ENCODE measurements around the gene PHYKPL. TPM values are rescaled to one million over a fixed set of nuclear protein-coding genes. Genes with fewer than 3 reads are reported as not detected.

The PHYKPL gene
- total RNA-seq, 2 experiments from 2014 or later: 60.4 to 62.1 TPM

- Mint-ChIP-seq H3K4me1 (ENCODE audit: low read depth) (no peaks in the 10 kb centered on the region), H3K9me3 (no peaks in the 10 kb centered on the region), H3K27ac (no peak overlapping the region), H3K27me3 (no peaks in the 10 kb centered on the region), H3K36me3 (ENCODE audit: low read depth) (no peaks in the 10 kb centered on the region), H3K4me3 (no peak overlapping the region)
- ChIA-PET POLR2A (no interaction called here), CTCF (interaction anchor here (6.3 kb wide), 1 partner anchor 9 kb away, joined by 35 read pairs; no protein-coding TSS in a partner anchor)
- intact Hi-C loops (cut with micrococcal nuclease): no loop called here
- TF ChIP-seq, protein P1, sequence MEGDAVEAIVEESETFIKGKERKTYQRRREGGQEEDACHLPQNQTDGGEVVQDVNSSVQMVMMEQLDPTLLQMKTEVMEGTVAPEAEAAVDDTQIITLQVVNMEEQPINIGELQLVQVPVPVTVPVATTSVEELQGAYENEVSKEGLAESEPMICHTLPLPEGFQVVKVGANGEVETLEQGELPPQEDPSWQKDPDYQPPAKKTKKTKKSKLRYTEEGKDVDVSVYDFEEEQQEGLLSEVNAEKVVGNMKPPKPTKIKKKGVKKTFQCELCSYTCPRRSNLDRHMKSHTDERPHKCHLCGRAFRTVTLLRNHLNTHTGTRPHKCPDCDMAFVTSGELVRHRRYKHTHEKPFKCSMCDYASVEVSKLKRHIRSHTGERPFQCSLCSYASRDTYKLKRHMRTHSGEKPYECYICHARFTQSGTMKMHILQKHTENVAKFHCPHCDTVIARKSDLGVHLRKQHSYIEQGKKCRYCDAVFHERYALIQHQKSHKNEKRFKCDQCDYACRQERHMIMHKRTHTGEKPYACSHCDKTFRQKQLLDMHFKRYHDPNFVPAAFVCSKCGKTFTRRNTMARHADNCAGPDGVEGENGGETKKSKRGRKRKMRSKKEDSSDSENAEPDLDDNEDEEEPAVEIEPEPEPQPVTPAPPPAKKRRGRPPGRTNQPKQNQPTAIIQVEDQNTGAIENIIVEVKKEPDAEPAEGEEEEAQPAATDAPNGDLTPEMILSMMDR (IDR thresholded peaks at IDR 0.05): no peak
- DNase-seq: no peak
- ATAC-seq: no peak
These were observed 40.0 kb upstream of the PHYKPL start for GRCh38 chr5:178272591-178272990.

- CTCF ChIA-PET: interaction anchor here (6.3 kb wide), 1 partner anchor 10 kb away, joined by 35 read pairs; no protein-coding TSS in a partner anchor
- H3K36me3 Mint-ChIP-seq (ENCODE audit: low read depth): no peaks in the 10 kb centered on the region
- H3K4me3 Mint-ChIP-seq: no peak overlapping the region
- H3K9me3 Mint-ChIP-seq: no peaks in the 10 kb centered on the region
- no peaks in the 10 kb centered on the region for H3K4me1 Mint-ChIP-seq (ENCODE audit: low read depth)
- no peaks in the 10 kb centered on the region for H3K27me3 Mint-ChIP-seq
- no peak overlapping the region for H3K27ac Mint-ChIP-seq
- TF ChIP-seq, protein P1 (IDR thresholded peaks at IDR 0.05): no peak
- DNase-seq (no peak), ATAC-seq (no peak)
- POLR2A ChIA-PET: interaction anchor here (0.6 kb wide), 2 partner anchors 67 to 320 kb away, joined by 3 read pairs; no protein-coding TSS in a partner anchor
- intact Hi-C loops (cut with micrococcal nuclease): no loop called here
These were observed 39.3 kb upstream of the PHYKPL start for GRCh38 chr5:178271726-178272479.

DNA sequence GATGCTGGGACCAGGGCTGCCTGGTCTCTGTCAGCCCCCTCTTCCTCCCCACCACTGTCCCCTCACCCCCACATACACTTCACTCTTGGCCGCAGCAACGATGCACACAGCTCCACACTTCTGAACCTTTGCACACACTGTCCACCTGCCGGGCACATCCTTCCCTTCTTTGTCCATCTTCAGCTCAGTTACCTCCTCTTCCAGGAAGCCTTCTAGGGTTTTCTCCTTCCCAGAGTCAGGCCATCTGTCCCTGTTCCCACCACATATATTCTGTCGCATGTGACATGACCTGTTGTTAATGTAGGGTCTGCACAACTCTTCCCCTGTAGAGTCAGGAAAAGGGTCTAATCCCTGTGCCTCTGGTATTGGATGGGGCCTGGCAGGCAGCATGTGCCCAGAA, 38.6 kb upstream of the PHYKPL start:
- no peak for DNase-seq
- intact Hi-C loops (cut with micrococcal nuclease): no loop called here
- POLR2A ChIA-PET: no interaction called here
- TF ChIP-seq, protein P1 (IDR thresholded peaks at IDR 0.05): no peak
- Mint-ChIP-seq H3K4me1 (ENCODE audit: low read depth) (no peaks in the 10 kb centered on the region), H3K9me3 (no peaks in the 10 kb centered on the region), H3K4me3 (no peak overlapping the region), H3K36me3 (ENCODE audit: low read depth) (no peaks in the 10 kb centered on the region), H3K27ac (no peak overlapping the region), H3K27me3 (no peaks in the 10 kb centered on the region)
- CTCF ChIA-PET: interaction anchor here (6.3 kb wide), 1 partner anchor 11 kb away, joined by 35 read pairs; no protein-coding TSS in a partner anchor
- ATAC-seq: no peak

DNA sequence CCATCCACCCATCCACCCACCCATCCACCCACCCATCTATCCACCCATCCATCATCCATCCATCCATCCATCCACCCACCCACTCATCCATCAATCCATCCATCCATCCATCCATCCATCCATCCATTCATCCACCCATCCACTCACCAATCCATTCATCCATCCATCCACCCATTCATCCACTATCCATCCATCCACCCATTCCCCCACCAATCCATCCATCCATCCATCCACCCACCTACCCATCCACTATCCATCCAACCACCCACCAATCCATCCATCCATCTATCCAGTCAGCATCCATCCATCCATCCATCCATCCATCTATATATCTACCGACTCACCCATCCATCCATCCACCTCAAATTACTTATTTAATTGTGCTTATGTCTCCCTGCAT, 36.9 kb upstream of the PHYKPL start:
- Mint-ChIP-seq H3K27ac (no peak overlapping the region), H3K36me3 (ENCODE audit: low read depth) (no peaks in the 10 kb centered on the region), H3K27me3 (no peaks in the 10 kb centered on the region), H3K9me3 (no peaks in the 10 kb centered on the region), H3K4me1 (ENCODE audit: low read depth) (no peaks in the 10 kb centered on the region), H3K4me3 (no peak overlapping the region)
- no peak for ATAC-seq
- TF ChIP-seq, protein P1 (IDR thresholded peaks at IDR 0.05): no peak
- POLR2A ChIA-PET: no interaction called here
- CTCF ChIA-PET: interaction anchor here (1.8 kb wide), 1 partner anchor 15 kb away, joined by 4 read pairs; no protein-coding TSS in a partner anchor
- intact Hi-C loops (cut with micrococcal nuclease): no loop called here
- DNase-seq: no peak

DNA sequence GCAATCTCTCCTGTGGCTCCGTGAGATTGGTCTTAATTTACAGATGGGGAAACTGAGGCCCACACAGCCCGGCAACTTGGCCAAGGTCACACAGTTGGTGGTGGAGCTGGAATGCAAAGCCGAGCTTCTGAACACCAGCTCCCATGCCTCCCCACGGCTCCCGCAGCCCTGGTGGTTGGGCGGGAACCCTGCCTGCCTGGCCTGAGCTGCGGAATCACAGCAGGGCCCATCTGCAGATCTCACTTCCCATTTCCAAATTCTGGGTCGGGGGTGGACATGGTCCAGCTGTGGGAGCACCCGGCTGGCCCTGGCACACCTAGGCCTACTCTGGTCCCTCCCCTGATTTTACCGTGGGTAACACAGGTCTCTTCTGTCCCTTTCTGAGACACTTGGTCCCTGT, 35.3 kb upstream of the PHYKPL start:
- intact Hi-C loops (cut with micrococcal nuclease): no loop called here
- no peak for DNase-seq

More for the DNA sequence above, 35.3 kb upstream of the PHYKPL start:
- TF ChIP-seq, protein P1 (IDR thresholded peaks at IDR 0.05): no peak
- no peak overlapping the region for H3K27ac Mint-ChIP-seq
- no peaks in the 10 kb centered on the region for H3K4me1 Mint-ChIP-seq (ENCODE audit: low read depth)
- ChIA-PET POLR2A (no interaction called here), CTCF (interaction anchor here (1.8 kb wide), 1 partner anchor 16 kb away, joined by 4 read pairs; no protein-coding TSS in a partner anchor)
- no peaks in the 10 kb centered on the region for H3K27me3 Mint-ChIP-seq
- ATAC-seq: no peak
- H3K9me3 Mint-ChIP-seq: peaks cover 5% of the 10 kb centered on the region
- no peak overlapping the region for H3K4me3 Mint-ChIP-seq
- no peaks in the 10 kb centered on the region for H3K36me3 Mint-ChIP-seq (ENCODE audit: low read depth)

All from activated CD8-positive, alpha-beta T cell treated with anti-CD3 and anti-CD28 coated beads for 36 hours (primary cell).